ENCODE data around the gene MAMDC4.
"Not testable (repeated sequence)": the region's sequence is repeated elsewhere in the genome, so short reads cannot be mapped to it uniquely, and the experiment has no call there.

Gene MAMDC4

DNA sequence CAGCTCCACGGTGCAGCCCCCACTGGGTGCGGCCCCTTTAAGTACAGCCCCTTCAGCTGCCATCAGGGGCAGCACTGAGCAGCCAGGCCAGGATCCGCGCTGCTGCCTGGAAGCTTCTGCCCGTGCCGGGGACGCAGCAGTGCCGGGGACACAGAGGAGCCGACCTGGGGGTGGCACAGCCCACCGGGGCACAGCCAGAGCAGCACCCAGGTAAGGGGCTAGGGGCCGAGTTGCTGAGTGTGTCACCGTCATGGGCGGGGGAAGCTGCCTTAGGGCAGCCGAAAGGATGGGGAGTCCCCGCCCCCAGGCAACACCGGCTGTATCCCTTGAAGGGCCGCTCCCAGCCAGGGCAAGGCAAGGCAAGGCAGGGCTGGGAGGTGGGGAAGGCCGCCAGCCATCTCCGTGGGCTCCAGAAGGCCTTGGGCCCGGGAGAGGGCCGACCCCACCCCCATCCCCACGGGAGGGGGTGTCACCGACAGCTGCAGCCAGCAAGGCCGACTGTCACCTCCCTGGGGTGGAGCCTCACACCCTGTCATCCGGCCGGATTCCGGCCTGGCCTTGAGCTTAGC lies 9.7 kb upstream of the MAMDC4 start, which contains the start of gene AJM1:
Gene AJM1 (plus strand): TSS at position 99 of the 569 bp plus-strand sequence. CDS start 1,937 bp downstream, outside the sequence.
- H3K27ac ChIP-seq (replicated peaks; ENCODE audit: low read length), result peak within 1 kb of the TSS; percentile 29
- H3K4me3 ChIP-seq (ENCODE audit: low read length in 2 of 2), result peak within 1 kb of the TSS; percentile 49 to 72
- not testable (repeated sequence) for H2BK15ac ChIP-seq (ENCODE audit: low read length)

DNA sequence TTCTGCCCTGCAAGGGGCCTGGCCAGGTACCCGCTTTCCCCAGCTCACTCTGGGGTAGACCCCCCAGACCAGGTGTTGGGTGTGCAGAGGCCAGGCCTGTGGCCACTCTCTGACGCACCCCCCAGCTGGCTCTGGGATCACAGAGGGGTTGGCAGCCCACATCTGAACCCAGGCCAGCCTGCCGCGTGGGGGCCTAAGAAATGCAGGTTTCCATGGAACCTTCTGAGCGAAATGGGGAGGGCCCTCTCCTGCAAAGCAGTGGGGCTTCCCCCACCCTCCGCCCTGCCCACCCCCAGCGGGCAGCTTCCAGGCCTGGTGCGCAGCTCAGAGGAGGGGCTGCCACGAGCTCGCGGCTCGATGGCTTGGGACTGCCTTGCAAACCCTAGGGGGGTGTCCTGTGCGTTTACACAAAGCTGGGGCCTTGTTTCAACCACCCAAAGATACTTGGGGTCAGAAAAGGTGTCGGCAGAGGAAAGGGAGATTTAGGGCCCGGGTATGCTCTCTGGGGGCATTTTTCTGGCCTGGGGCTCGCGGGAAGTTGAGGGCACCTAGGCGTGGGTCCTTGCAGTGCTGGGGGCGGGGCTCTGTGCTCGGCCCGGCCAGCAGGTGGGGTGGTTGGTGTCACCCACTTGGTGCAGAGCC lies 8.9 kb upstream of the MAMDC4 start:
- Histone ChIP-seq H3K27me3 (ENCODE audit: control insufficient read depth in 3 of 3, insufficient read depth in 3 of 3, low read depth in 1 of 3, low read length in 3 of 3) (peaks cover 0 to 15% (median 11%) of the 10 kb centered on the region in 3 experiments), H2AK5ac (ENCODE audit: low read depth, low read length) (peak overlapping the region; percentile 14), H3K4me1 (ENCODE audit: control insufficient read depth in 2 of 2, insufficient read depth in 1 of 2, low read depth in 1 of 2, low read length in 2 of 2) (peaks cover 26 to 38% of the 10 kb centered on the region in 2 donors), H3K18ac (ENCODE audit: low read length) (peak overlapping the region; percentile 20), H3K36me3 (replicated peaks in 1 of 2; ENCODE audit: control insufficient read depth in 2 of 2, insufficient read depth in 2 of 2, low read length in 2 of 2) (peaks cover 6 to 28% of the 10 kb centered on the region in 2 donors), H3K9ac (ENCODE audit: low read depth, low read length, poor library complexity) (peak overlapping the region; percentile 24), H3K79me1 (ENCODE audit: low read depth, low read length) (peaks cover 25% of the 10 kb centered on the region)
- H4K91ac ChIP-seq (ENCODE audit: low read depth, low read length, poor library complexity); H2BK5ac ChIP-seq (ENCODE audit: low read length); H3K4me2 ChIP-seq (ENCODE audit: insufficient read depth, low read length, poor library complexity, severe bottlenecking); H3K14ac ChIP-seq (ENCODE audit: low read length); H2BK15ac ChIP-seq (ENCODE audit: low read length); H4K8ac ChIP-seq (ENCODE audit: low read depth, low read length); H3K4me3 ChIP-seq (ENCODE audit: low read length in 2 of 2); H2BK120ac ChIP-seq (ENCODE audit: low read depth, low read length); H3K9me3 ChIP-seq (replicated peaks in 1 of 2; ENCODE audit: control insufficient read depth in 2 of 2, insufficient read depth in 1 of 2, low read depth in 1 of 2, low read length in 2 of 2); H3K27ac ChIP-seq (replicated peaks; ENCODE audit: low read length); H3K23ac ChIP-seq (ENCODE audit: low read depth, low read length, poor library complexity); H2AFZ ChIP-seq (ENCODE audit: low read length); H3K4ac ChIP-seq (ENCODE audit: low read length); DNase-seq (ENCODE audit: low spot score); H2BK12ac ChIP-seq (ENCODE audit: low read length): not testable (repeated sequence)
- WGBS, 2 donors (ENCODE audit: extremely low coverage in 2 of 2, insufficient read length in 2 of 2, insufficient replicate concordance in 1 of 2), result no CpG with 5 or more reads among the region's 21 CpGs

More for the DNA sequence above, 9.7 kb upstream of the MAMDC4 start, which contains the start of gene AJM1:
- Histone ChIP-seq H4K8ac (ENCODE audit: low read depth, low read length) (peak within 1 kb of the TSS; percentile 65), H3K9ac (ENCODE audit: low read depth, low read length, poor library complexity) (peak within 1 kb of the TSS; percentile 70), H2BK12ac (ENCODE audit: low read length) (peak within 1 kb of the TSS; percentile 58), H3K4me2 (ENCODE audit: insufficient read depth, low read length, poor library complexity, severe bottlenecking) (peak within 1 kb of the TSS; percentile 66), H3K14ac (ENCODE audit: low read length) (peak within 1 kb of the TSS; percentile 10), H3K36me3 (replicated peaks in 1 of 2; ENCODE audit: control insufficient read depth in 2 of 2, insufficient read depth in 2 of 2, low read length in 2 of 2) (peaks cover 6 to 36% of the 10 kb centered on the region in 2 donors), H3K4me1 (ENCODE audit: control insufficient read depth in 2 of 2, insufficient read depth in 1 of 2, low read depth in 1 of 2, low read length in 2 of 2) (peaks cover 26 to 36% of the 10 kb centered on the region in 2 donors), H3K23ac (ENCODE audit: low read depth, low read length, poor library complexity) (peak within 1 kb of the TSS; percentile 99), H2AK5ac (ENCODE audit: low read depth, low read length) (peak within 1 kb of the TSS; percentile 14), H3K79me1 (ENCODE audit: low read depth, low read length) (peaks cover 20% of the 10 kb centered on the region), H2BK5ac (ENCODE audit: low read length) (peak within 1 kb of the TSS; percentile 53), H3K27me3 (ENCODE audit: control insufficient read depth in 3 of 3, insufficient read depth in 3 of 3, low read depth in 1 of 3, low read length in 3 of 3) (peaks cover 0 to 15% (median 11%) of the 10 kb centered on the region in 3 experiments), H2AFZ (ENCODE audit: low read length) (peak within 1 kb of the TSS; percentile 69), H3K18ac (ENCODE audit: low read length) (peak within 1 kb of the TSS; percentile 94), H2BK120ac (ENCODE audit: low read depth, low read length) (peak within 1 kb of the TSS; percentile 87)
- DNase-seq (ENCODE audit: low spot score), result peak; percentile 74
- no CpG with 5 or more reads among the region's 27 CpGs for WGBS, 2 donors (ENCODE audit: extremely low coverage in 2 of 2, insufficient read length in 2 of 2, insufficient replicate concordance in 1 of 2)
- not testable (repeated sequence) for H3K9me3 ChIP-seq (replicated peaks in 1 of 2; ENCODE audit: control insufficient read depth in 2 of 2, insufficient read depth in 1 of 2, low read depth in 1 of 2, low read length in 2 of 2); H3K4ac ChIP-seq (ENCODE audit: low read length); H4K91ac ChIP-seq (ENCODE audit: low read depth, low read length, poor library complexity)

DNA sequence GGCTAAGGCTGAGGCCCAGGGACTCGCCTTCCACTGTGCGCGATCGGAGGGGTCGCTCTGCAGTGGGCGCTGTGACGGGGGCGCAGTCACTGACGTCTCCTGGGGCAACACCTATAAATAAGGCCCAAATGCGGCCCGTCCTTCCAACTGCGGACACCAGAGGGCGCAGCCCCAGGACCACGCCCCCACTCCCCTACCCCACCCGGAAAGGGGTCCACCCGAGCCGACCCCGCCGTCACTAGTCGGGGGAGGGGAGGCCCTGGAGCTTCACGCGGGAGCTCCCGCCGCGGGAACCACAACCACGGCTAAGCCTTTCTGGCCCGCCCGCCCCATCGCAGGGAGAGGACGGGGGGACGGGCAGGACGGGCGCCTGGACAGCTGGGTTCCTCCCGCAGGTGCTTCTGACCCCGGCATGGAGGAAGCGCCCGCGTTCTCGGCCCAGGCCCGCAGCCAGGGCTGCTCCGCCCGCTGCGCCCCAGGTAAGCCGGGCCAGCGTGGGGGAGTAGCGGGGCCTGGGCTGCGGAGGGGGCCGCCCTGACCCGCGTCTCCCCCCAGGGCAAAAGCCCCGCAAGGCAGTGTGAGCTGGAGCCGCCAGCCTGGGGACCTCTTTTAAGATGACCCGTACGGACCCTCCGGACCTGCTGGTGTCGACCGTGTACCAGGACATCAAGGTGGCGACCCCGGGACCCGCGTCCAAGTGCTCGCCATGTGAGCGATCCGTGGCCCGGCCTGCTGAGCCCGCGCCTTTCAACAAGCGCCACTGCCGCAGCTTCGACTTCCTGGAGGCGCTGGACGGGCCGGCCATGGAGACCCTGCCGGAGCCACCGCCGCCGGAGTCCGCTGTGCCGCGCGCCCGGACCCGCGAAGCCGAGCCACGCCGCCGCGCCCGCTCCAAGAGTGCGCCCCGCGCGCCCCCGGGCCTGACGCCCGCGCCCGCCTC lies 8.1 kb upstream of the MAMDC4 start:
- H3K27ac ChIP-seq (replicated peaks; ENCODE audit: low read length); H4K8ac ChIP-seq (ENCODE audit: low read depth, low read length); H3K9ac ChIP-seq (ENCODE audit: low read depth, low read length, poor library complexity); H3K4me2 ChIP-seq (ENCODE audit: insufficient read depth, low read length, poor library complexity, severe bottlenecking); H3K4ac ChIP-seq (ENCODE audit: low read length); H3K23ac ChIP-seq (ENCODE audit: low read depth, low read length, poor library complexity); H3K9me3 ChIP-seq (replicated peaks in 1 of 2; ENCODE audit: control insufficient read depth in 2 of 2, insufficient read depth in 1 of 2, low read depth in 1 of 2, low read length in 2 of 2); H4K91ac ChIP-seq (ENCODE audit: low read depth, low read length, poor library complexity); H2BK15ac ChIP-seq (ENCODE audit: low read length); H2AFZ ChIP-seq (ENCODE audit: low read length); H3K14ac ChIP-seq (ENCODE audit: low read length); H2AK5ac ChIP-seq (ENCODE audit: low read depth, low read length); H2BK5ac ChIP-seq (ENCODE audit: low read length); H2BK120ac ChIP-seq (ENCODE audit: low read depth, low read length); H2BK12ac ChIP-seq (ENCODE audit: low read length); H3K4me3 ChIP-seq (ENCODE audit: low read length in 2 of 2): not testable (repeated sequence)
- H3K4me1 ChIP-seq (ENCODE audit: control insufficient read depth in 2 of 2, insufficient read depth in 1 of 2, low read depth in 1 of 2, low read length in 2 of 2), result peaks cover 26 to 38% of the 10 kb centered on the region in 2 donors
- H3K36me3 ChIP-seq (replicated peaks in 1 of 2; ENCODE audit: control insufficient read depth in 2 of 2, insufficient read depth in 2 of 2, low read length in 2 of 2), result peaks cover 4 to 20% of the 10 kb centered on the region in 2 donors
- H3K27me3 ChIP-seq (ENCODE audit: control insufficient read depth in 3 of 3, insufficient read depth in 3 of 3, low read depth in 1 of 3, low read length in 3 of 3), result peaks cover 0 to 15% (median 11%) of the 10 kb centered on the region in 3 experiments
- H3K18ac ChIP-seq (ENCODE audit: low read length), result peak overlapping the region; percentile 27
- H3K79me1 ChIP-seq (ENCODE audit: low read depth, low read length), result peaks cover 25% of the 10 kb centered on the region
- peak; percentile 37 for DNase-seq (ENCODE audit: low spot score)
- WGBS, 2 donors (ENCODE audit: extremely low coverage in 2 of 2, insufficient read length in 2 of 2, insufficient replicate concordance in 1 of 2), result no CpG with 5 or more reads among the region's 99 CpGs
